Activated T-cell treated with anti-CD3 and anti-CD28 coated beads for 1 hour (primary cell): ENCODE measurements around the gene DRGX.

ENCODE experiments used
- DNase-seq: peaks from one replicate; pipeline ENCODE4 v3.0.0-alpha.2; 2020; ENCODE audit warnings: low read depth

DRGX gene

DNA sequence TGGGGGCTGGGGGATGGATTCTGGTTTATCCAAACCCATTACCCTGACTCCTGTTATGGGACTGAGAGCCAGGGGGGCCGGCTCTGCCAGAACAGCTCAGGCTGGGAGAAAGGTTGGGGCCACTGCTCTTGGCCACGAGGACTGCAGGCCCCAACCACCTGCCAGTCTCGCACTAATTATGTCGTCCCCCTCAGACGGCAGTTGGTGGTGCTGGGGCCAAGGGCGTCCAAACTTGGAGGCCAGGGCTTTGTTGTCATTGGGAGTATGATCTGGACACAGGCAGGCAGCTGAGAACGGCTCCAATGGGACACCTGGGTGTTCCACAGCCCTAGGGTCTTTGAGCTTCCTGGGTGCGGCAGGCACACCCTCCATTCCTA is 34.7 kb downstream of the DRGX start:
- no peak for DNase-seq

DNA sequence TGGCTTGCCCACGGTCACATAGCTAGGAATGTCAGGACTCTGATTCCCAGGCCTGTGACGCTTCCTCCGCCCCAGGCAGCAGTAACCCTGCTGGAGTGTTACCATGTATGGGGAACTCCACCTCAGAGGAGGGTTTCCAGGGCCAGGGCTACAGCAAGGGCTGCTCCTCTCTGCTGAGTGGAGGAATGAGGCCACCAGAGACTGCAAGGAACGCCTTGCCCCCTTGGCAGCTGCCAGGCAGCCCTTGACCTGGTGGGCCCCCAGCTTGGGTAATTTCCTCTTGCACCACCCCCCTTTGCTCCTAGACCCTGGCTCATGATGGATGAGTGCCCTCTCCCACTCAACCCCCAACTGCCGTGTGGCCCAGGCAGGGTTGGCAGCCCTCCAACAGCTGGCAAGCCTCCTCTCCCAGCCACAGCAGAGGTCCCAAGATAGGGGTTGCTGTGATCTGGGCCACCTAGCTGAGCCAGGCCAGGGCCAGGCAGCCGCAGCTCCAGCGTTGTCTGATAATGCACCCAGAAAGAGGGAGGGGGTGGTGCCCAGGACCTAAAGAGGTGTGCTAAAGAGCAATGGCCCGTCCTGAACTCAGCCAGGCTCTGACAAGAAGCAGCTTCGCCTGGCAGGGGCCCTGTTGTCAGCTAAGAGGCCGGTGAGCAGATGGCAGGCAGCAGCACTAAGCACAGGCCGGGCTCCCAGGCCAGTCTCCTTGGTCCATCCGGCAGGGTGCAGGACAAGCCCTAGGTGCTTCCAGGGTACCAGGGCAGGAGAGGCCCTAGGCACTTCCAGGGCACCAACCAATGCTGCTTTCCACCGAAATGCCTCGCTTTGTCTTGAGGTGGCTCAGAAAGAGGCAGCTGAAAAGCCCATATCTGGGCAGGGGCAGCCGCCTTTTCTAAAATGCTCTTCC is 35.4 kb downstream of the DRGX start:
- no peak for DNase-seq

DNA sequence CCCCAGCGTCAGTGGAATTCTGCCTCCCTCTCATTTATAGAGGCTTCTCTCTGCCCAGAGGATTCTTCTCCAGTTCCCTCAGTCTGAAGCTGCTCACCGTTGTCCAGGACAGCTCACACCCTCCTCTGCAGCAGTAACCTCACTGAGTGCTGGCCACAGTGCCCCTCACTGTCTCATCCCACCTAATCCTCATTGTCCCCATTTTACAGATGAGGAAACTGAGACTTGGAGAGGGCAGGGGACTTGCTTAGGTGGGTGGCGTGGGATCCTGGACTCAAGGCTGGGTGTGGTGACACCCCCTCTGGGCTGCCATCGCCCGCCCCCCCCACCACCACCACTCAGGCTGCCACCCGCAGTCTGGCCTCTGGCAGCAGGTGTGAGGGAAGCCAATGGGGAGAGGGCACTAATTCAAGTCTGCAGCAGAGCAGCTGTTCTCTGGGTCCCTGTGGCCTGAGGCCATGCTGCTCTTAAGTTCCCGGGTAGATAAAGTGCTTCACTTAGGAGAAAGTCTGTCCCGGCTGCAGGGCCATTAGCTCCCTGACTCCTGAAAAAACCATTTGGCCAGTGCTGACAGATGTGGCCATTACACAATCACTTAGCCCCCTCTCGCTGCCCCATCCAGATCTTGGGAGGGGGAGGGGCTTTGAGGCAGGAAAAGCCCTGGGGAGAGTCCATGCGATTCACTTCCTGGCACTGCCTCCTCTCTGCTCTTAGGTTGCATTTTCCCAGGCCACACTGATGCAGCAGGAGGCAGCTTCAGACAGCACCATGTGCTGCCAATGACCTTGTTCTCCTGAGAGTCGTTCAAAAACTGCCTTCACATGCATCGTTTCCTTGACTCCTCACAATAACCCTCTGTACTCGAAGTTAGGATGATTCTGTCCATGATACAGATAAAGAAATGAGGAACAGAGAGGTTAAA is 36.3 kb downstream of the DRGX start:
- DNase-seq: no peak

DNA sequence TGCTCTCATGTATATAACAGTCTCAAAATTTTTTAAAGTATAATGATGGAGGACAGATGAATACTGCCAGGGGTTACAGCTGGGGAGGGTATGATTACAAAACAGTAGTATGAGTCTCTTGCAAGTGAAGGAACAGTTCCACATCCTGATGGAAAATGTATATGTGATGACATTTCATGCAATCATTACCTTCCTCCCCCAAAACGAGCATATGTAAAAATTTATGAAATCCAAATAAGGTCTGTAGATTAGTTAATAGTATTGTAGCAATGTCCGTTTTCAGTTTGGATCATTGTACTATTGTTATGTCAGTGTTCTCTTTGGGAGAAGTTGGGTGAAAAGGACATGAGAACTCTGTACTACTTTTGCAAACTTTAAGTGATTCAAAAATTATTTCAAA is 38.0 kb downstream of the DRGX start:
- no peak for DNase-seq

DNA sequence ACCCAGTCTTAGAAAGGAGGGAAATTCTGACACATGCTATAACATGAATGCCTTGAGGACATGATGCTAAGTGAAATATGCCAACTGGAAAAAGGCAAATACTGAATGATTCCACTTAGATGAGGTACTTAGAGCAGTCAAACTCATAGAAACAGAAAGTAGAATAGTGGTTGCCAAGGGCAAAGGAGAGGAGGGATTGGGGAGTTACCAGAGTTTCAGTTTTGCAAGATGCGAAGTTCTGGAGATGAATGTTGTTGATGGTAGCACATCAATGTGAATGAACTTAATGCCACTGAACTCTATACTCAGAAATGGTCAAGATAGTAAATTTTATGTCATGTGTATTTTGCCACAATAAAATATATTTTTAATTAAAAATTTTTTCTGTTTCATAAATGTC is 38.9 kb downstream of the DRGX start:
- no peak for DNase-seq

DNA sequence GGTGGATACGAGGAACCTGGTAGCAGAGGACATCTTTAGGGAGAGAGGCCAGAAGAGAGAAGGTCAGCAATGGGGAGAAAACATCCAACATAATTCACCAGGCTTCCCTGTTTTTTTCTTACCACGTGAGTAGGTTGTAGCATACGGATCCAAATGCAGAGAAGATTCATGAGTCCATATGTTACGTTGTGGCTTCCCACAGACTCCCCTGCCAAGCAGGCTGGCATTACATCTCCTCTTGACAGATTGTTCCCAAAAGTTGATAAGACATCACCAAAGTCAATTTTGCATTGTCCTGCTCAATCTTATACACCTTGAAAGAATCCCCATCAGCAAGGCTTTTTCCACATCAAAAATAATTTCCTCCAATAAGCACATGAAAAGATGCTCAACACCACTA is 39.7 kb downstream of the DRGX start:
- no peak for DNase-seq

DNA sequence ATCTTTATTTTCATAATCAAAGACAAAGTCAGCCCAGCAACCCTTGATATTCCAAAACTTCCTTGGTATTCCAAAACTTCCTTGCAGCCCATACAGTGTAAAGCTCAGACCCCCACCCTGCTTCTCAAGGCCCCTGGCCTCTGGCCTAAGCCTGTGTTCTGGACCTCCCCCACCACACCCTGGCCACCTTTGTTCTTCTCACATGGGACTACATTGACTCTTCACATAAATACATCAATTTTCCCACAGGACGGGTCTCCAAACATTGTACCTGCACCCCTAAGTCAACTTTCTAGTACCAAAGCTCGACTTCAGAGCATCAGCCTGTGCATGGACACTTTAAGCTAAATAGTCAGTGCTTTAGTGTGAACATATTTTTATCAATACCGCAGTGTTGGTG is 40.7 kb downstream of the DRGX start:
- no peak for DNase-seq

DNA sequence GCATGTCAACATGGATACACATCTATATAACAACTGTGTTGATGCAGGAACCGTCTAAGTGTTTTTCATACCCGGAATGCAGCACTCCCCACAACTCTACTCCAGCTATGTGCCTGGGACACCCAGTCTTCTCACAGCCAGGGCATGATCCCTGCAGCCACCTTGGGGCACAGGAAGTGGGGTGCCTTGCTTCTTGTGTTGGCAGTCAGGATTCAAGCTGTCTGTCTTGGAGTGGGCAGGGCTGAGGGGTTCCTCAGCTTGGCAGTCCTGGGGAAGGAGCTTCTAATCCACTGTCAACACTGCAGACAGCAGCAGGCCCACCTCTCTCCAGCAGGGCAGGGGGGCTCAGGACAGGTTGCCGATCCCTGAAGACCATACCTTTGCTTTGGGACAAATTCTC is 41.3 kb downstream of the DRGX start:
- no peak for DNase-seq

DNA sequence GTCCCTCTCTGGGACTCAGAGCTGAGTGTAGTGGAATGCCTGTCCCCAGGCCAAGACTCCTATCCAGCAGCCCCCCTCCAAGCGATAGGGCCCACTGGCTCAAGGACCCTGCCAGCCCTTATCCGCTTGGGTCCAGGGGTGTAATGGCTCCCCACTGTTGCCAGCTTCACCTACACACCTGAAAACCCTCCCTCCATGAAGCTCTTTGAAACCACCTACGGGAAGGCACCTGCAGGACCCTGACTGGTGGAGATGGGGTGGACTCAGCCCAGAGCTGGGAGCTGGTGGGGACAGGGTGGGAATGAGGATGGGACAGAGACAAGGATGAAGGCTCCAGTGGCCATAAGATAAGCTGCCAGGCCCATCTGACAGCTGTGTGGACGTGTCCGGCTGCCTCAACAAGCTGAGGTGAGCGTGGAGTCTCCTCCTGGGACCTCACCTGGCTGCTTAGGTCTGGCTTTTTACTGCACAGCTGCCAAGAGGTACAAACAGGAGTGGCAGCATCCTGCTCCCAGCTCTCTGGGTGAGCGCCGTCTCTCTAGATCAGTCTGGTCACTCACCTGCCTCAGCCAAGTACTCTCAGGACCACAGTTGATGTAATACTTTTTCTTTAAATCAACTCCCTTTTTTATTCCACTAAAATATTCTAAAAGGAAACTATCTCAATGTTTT is 41.9 kb downstream of the DRGX start:
- no peak for DNase-seq

DNA sequence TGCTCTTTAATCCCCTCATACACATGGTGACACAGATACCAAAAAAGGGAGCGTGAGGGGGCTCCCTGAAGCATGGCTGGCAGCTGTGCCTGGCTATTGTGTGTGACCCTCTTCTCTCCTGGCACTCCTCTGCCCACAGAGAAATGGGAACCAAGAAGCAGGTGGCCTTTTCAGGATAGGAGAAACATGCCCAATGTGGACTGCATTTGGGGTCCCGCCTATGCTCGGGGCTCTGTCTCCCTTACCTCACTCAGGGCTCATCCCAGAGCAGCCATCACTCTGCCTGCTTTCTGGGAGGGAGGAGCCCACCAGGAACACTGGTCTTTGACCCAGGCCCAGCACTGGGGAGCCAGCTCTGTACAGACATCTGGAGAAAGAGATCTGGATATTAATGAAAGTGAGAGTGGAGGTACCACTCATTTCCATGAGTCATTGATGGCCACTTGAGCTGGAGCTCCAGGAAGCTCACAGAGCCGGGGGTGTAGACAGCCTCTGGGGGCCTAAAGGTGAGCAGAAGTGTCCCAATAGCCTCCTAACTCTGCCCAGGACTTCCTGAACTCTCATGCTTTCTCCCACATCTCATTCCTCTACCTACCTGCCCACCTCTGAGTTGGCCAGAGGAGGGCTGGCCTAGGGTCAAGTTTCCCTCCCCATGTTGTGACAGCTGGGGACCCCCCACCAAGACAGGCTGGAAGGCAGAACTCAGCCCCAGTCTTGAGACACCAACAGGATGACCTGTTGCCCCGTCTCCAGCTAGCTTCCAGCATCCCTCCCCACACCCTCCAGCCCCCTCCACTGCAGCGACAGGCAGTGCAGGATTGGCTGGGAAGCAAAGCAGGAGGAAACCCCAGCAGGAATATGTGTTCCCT is 42.6 kb downstream of the DRGX start:
- no peak for DNase-seq

DNA sequence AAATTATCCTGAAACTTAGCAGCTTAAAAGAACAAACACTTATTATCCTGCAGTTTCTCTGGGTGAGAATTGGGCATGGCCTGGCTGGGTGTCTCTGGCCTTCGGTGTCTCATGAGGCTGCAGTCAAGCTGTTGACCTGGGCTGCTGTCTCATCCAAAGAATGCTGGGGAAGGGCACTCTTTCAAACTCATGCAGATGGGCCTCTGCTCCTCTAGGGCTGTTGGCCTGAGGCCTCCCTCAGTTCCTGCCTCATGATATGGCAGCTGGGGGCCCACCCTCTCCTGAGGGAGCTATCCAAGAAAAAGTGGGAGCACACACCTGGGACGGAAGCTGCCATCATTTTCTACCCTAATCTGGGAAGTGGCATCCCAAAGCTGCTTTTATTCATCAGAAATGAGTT is 43.6 kb downstream of the DRGX start:
- no peak for DNase-seq

DNA sequence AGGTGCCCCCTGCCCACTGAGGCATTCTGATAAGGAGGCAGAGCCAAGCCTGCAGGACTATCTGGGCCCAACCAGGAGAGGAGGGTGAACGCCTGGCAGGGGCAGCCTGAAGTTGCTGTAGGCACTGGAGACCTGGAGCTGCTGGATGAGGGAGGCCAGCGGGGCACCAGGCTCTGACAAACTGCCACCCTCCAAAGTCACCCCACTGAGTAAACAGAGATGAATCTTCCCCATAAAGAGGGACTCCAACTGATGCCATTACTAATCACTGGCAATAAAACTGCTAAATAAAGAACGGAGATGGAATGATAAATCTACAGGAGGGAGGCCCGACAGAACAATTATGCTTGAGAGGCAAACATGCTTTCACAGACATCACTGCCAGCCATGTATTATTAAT is 44.2 kb downstream of the DRGX start:
- DNase-seq: no peak

DNA sequence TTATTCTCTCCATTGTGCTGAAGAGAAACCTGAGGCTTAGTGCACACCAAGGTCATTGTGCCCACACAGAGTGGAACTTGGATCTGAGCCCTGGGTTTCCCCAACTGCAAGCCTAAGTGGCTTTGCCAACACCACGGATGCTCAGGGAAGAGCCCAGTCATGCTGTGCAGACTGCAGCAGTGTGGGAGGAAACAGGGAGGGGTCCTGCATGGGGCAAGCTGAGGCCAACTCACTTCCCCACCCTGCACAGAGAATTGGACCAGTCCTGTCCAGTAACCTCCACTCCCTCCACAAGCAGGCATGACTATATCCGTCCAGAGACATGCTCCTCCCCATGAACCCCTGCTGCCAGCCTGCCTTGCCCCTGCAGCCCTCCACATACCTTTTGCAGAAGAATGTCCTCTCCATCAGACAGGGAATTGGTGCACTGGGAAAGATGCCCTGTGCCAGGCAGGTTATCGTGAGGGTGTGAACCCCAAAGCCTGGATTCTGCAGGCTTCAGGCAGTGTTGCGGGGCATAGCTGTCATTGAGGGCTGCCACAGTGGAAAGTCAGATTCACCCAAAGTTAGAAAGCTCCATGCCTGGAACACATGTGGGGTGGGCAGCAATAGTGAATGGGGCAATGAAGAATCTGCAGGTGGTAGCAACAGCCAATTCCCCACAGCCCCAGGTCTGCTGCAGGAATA is 44.9 kb downstream of the DRGX start:
- no peak for DNase-seq

DNA sequence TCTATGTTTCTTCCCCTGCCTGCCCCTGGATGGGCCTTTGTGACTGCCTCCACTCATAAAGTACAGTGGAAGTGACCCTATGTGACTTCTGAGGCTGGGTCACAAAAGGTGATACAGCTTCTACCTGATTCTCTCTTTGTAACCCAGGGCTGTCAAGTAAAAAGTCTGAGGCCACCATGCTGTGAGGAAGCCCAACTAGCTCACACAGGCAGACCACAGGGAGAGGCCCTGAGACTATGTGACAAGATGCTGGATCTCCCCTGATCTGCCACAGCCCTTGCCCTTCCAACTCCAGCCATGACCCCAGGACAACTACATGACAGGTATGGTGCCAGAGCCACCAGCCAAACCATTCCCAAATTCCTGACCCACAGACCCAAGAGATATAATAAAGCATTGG is 45.8 kb downstream of the DRGX start:
- DNase-seq: no peak

DNA sequence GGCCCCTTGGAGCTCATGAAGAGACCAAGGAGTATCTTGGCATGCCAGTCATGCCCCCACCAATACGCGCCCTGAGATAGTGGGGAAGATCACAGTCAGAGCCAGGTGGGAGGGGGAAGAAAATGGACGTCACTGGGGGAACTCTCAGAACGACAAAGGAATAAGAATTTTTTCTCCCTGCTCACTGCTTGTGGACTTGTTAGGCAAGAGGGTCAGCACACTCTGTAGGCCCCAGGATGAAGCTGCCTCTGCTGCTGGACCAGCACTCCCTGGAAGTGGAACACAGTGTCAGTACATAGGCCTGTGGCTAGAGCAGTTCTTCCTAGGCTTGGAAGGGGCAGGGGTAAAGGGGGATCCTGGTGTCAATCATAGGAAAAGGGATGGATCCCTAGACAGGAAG is 46.5 kb downstream of the DRGX start:
- DNase-seq: no peak

DNA sequence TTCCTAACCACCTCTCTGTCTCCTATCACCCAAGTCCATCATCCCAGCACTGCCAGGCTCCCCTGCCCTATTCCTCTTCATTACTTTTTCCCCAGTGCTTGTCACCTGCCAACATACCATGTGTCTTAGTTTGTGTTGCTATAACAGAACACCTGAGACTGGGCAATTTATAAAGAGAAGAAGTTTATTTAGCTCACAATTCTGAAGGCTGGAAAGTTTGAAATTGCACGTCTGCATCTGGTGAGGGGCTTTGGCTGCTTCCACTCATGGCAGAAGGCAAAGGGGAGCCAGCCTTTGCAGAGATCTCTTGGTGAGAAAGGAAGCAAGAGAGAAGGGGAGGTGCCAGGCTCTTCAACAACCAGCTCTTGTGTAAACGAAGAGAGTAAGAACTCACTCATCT is 47.3 kb downstream of the DRGX start:
- DNase-seq: no peak

DNA sequence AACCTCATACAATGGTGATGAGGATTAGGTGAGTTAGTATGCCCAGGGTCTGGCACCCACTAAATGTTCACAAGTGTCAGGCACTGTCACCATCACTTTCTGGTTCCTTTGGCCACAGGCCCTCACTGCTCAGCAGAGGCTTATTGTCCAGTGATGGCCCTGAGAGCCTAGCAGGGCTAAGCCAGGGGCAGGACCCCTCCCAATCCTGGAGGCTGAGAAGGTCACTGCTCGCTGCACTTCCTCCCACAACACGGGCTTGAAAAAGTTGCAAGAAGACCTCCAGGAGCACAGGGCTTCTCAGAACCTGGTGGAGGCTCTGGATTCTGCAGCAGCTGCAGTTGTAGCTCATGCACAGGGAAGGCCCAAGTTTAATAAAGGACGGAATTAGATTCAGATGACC is 48.1 kb downstream of the DRGX start:
- DNase-seq: no peak

DNA sequence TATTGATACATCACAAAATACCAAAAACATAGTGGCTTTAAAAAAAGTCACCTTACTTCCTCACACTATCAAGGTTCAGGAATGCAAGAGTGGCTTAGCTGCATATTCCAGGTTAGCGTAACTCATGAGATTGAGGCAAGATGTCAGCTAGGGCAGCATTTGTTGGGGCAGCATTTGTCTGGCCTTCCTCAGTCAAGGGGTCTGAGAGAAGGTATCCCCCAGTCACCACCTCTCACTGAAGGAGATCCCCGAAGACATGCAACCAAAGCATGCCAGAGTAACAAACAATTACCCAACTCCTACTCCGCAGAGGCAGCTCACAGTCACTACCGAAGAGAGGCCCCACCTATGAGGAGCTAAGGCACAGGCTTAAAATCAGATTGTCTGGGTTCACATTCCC is 48.5 kb downstream of the DRGX start:
- no peak for DNase-seq

DNA sequence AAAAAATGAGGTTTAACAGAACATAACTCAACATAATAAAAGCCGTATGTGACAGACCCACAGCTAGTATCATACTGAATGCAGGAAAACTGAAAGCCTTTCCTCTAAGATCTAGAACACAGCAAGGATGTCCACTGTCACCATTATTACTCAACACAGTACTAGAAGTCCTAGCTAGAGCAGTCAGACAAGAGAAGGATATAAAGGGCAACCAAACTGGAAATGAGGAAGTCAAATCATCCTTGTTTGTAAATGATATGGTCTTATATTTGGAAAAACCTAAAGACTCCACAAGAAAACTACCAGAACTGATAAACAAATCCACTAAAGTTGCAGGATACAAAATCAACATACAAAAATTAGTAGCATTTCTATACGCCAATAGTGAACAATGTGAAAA is 51.0 kb downstream of the DRGX start:
- no peak for DNase-seq

DNA sequence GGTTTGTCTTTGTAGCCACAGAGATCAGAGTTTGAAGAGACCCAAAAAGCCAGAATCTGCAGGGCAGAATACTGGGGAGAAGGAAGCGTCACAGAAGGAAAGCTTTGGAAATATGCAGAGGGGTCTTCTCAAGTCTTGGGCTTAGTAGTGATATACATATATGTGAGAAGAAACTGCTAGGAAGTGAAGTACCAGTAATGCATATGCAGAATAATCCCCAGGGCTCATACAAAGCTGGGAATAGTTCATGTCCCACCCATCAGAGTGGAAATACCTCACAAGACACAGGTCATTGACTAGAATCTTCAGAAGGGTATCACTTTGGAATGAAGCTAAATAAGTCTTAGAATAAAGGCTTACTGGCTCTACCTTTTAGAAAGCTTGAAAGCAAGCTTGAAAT is 57.3 kb downstream of the DRGX start:
- no peak for DNase-seq

DNA sequence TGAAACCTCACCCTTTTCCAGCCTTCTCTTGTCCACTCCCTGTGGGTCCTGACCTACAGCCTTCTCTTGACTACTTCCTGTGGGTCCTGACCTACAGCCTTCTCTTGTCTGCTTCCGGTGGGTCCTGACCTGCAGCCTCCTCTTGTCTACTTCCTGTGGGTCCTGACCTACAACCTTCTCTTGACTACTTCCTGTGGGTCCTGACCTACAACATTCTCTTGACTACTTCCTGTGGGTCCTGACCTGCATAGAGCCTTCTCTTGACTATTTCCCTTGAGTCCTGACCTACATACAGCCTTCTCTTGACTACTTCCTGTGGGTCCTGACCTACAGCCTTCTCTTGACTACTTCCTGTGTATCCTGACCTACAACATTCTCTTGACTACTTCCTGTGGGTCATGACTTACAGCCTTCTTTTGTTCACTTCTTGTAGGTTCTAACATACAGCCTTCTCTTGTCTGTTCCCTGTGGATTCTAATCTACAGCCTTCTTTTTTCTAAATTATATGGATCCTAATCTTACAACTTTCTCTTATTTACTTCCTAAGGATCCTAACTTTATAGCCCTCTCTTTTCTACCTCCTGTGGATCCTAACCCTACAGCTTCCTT is 60.4 kb downstream of the DRGX start:
- no peak for DNase-seq
